OCI-LY3 (cell line): ENCODE data around the gene ATL1.

ENCODE experiments used
- EZH2phosphoT487 ChIP-seq: fragments of 200-600 bp; shearing (Covaris generic); IDR thresholded peaks from 2 replicates; pipeline ENCODE4 v1.6.1; 2018; ENCODE audit warnings: antibody characterized with exemption, mixed run types, low read depth
- TF ChIP-seq, protein P1 (sequence below): fragments of 200-600, 300-600 bp; sonication (generic); IDR thresholded peaks from 2 replicates; pipeline ENCODE4 v1.5.1; 2014; ENCODE audit warnings: antibody characterized with exemption, low read length, low read depth

DNA sequence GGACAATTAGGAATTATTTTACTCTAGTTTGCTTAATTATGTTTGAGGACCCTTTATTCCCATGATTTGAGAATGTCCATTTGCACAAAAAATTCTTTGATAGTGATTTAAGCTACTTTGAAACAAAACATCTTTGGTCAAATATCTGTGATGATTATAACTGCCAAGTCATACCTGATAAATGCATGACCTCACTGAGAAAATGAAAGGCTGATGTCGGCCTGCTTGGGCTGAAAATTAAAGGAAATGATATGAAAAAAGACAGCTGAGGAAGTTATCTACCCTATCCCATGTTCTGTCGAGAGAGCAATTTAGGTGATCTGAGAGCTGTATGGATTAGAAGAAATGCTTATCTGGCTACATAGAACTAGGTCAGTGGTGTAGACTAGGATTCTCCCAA is 43.6 kb downstream of the ATL1 start:
- TF ChIP-seq, protein P1, sequence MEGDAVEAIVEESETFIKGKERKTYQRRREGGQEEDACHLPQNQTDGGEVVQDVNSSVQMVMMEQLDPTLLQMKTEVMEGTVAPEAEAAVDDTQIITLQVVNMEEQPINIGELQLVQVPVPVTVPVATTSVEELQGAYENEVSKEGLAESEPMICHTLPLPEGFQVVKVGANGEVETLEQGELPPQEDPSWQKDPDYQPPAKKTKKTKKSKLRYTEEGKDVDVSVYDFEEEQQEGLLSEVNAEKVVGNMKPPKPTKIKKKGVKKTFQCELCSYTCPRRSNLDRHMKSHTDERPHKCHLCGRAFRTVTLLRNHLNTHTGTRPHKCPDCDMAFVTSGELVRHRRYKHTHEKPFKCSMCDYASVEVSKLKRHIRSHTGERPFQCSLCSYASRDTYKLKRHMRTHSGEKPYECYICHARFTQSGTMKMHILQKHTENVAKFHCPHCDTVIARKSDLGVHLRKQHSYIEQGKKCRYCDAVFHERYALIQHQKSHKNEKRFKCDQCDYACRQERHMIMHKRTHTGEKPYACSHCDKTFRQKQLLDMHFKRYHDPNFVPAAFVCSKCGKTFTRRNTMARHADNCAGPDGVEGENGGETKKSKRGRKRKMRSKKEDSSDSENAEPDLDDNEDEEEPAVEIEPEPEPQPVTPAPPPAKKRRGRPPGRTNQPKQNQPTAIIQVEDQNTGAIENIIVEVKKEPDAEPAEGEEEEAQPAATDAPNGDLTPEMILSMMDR = no peak
- TF ChIP-seq EZH2phosphoT487 = no peak
